Activated T-helper 1 cell treated with anti-CD3 and anti-CD28 coated beads, Interleukin-12 subunit alpha, Interleukin-12 subunit beta, Interleukin-2, Interleukin-4 antibody, amounts not matched to agents 30 ng/mL and 10 ng/mL and 1 ng/mL, durations not matched to agents 14 hours and 24 hours and 36 hours (primary cell): ENCODE results near the gene ZSWIM7. TPM values are rescaled to one million over a fixed set of nuclear protein-coding genes. Genes with fewer than 3 reads are reported as not detected.
A peak's percentile ranks its signal among the peaks of the same experiment; 100 is the strongest.

Source experiments
- DNase-seq: peaks from one replicate; pipeline ENCODE4 v3.0.0; 2021; ENCODE audit warnings: low spot score
- H3K27ac Mint-ChIP-seq: one replicate; pipeline ENCODE4 v1.8.0; 2021; ENCODE audit warnings: mild to moderate bottlenecking, mixed read lengths
- H3K27me3 Mint-ChIP-seq: one replicate; pipeline ENCODE4 v1.8.0; 2022; ENCODE audit warnings: mild to moderate bottlenecking, moderate library complexity, mixed read lengths; ENCODE audit not compliant: insufficient read depth
- H3K36me3 Mint-ChIP-seq: one replicate; pipeline ENCODE4 v1.8.0; 2021; ENCODE audit warnings: low read depth, mixed read lengths
- H3K4me1 Mint-ChIP-seq: one replicate; pipeline ENCODE4 v1.8.0; 2021; ENCODE audit warnings: low read depth, mixed read lengths
- H3K4me3 Mint-ChIP-seq: one replicate; pipeline ENCODE4 v1.8.0; 2021; ENCODE audit warnings: mild to moderate bottlenecking, moderate library complexity, mixed read lengths
- H3K9me3 Mint-ChIP-seq: one replicate; pipeline ENCODE4 v1.8.0; 2021; ENCODE audit warnings: mixed read lengths
- intact Hi-C: fragments of 100-400 bp; cut with micrococcal nuclease; formaldehyde crosslinking; loops from one replicate; pipeline ENCODE4 v1.15.1; 2024
- total RNA-seq: library from RNA; stranded (reverse); gene quantifications from 2 replicates; pipeline ENCODE4 v1.2.3, GENCODE V29; 2022

The ZSWIM7 gene
- total RNA-seq, 1 donor from 2014 or later = 9.5 TPM

GRCh38 chr17:15966183-15966878 is 33.2 kb downstream of the ZSWIM7 start:
- H3K27me3 Mint-ChIP-seq = peaks cover 42% of the 10 kb centered on the region
- H3K9me3 Mint-ChIP-seq = no peaks in the 10 kb centered on the region
- no peaks in the 10 kb centered on the region for H3K4me1 Mint-ChIP-seq
- intact Hi-C loops = no loop called here
- DNase-seq = no peak
- H3K36me3 Mint-ChIP-seq = no peaks in the 10 kb centered on the region
- no peak overlapping the region for H3K4me3 Mint-ChIP-seq
- H3K27ac Mint-ChIP-seq = no peak overlapping the region

GRCh38 chr17:15965528-15965927 is 34.0 kb downstream of the ZSWIM7 start:
- no peak for DNase-seq
- intact Hi-C loops = no loop called here
- Mint-ChIP-seq H3K36me3 (no peaks in the 10 kb centered on the region), H3K4me3 (no peak overlapping the region), H3K4me1 (no peaks in the 10 kb centered on the region), H3K9me3 (no peaks in the 10 kb centered on the region), H3K27me3 (peaks cover 44% of the 10 kb centered on the region), H3K27ac (no peak overlapping the region)

- intact Hi-C loops = no loop called here
- Mint-ChIP-seq H3K36me3 (no peaks in the 10 kb centered on the region), H3K27me3 (peaks cover 51% of the 10 kb centered on the region), H3K4me1 (peaks cover 12% of the 10 kb centered on the region), H3K4me3 (no peak overlapping the region), H3K27ac (no peak overlapping the region), H3K9me3 (no peaks in the 10 kb centered on the region)
- no peak for DNase-seq
Measured at GRCh38 chr17:15963670-15964110, 35.8 kb downstream of the ZSWIM7 start.

GRCh38 chr17:15958484-15958854 is 41.0 kb downstream of the ZSWIM7 start:
- no peaks in the 10 kb centered on the region for H3K9me3 Mint-ChIP-seq
- no peak for DNase-seq
- no peak overlapping the region for H3K4me3 Mint-ChIP-seq

GRCh38 chr17:15957608-15958307 is 41.7 kb downstream of the ZSWIM7 start:
- Mint-ChIP-seq H3K27me3 (peaks cover 69% of the 10 kb centered on the region), H3K4me1 (peaks cover 41% of the 10 kb centered on the region), H3K36me3 (peaks cover 2% of the 10 kb centered on the region), H3K9me3 (no peaks in the 10 kb centered on the region), H3K27ac (peak overlapping the region; percentile 63), H3K4me3 (no peak overlapping the region)
- no peak for DNase-seq
- intact Hi-C loops = no loop called here

More at GRCh38 chr17:15958484-15958854, 41.0 kb downstream of the ZSWIM7 start:
- intact Hi-C loops = no loop called here
- peak overlapping the region; percentile 76 for H3K27ac Mint-ChIP-seq
- peaks cover 71% of the 10 kb centered on the region for H3K27me3 Mint-ChIP-seq
- peaks cover 2% of the 10 kb centered on the region for H3K36me3 Mint-ChIP-seq
- peaks cover 41% of the 10 kb centered on the region for H3K4me1 Mint-ChIP-seq

GRCh38 chr17:15957206-15957605 is 42.3 kb downstream of the ZSWIM7 start:
- H3K27ac Mint-ChIP-seq = peak overlapping the region; percentile 26
- H3K4me3 Mint-ChIP-seq = no peak overlapping the region
- DNase-seq = peak; percentile 8
- intact Hi-C loops = no loop called here
- peaks cover 72% of the 10 kb centered on the region for H3K27me3 Mint-ChIP-seq
- peaks cover 2% of the 10 kb centered on the region for H3K36me3 Mint-ChIP-seq
- no peaks in the 10 kb centered on the region for H3K9me3 Mint-ChIP-seq
- H3K4me1 Mint-ChIP-seq = peaks cover 41% of the 10 kb centered on the region

- H3K4me3 Mint-ChIP-seq = no peak overlapping the region
- no peaks in the 10 kb centered on the region for H3K9me3 Mint-ChIP-seq
- no peak for DNase-seq
- peaks cover 67% of the 10 kb centered on the region for H3K27me3 Mint-ChIP-seq
- intact Hi-C loops = no loop called here
- peaks cover 2% of the 10 kb centered on the region for H3K36me3 Mint-ChIP-seq
- no peak overlapping the region for H3K27ac Mint-ChIP-seq
- H3K4me1 Mint-ChIP-seq = peaks cover 41% of the 10 kb centered on the region
Measured at GRCh38 chr17:15955793-15956541, 43.5 kb downstream of the ZSWIM7 start.

- Mint-ChIP-seq H3K27me3 (peaks cover 64% of the 10 kb centered on the region), H3K4me3 (no peak overlapping the region), H3K27ac (no peak overlapping the region), H3K36me3 (peaks cover 2% of the 10 kb centered on the region), H3K9me3 (no peaks in the 10 kb centered on the region), H3K4me1 (peaks cover 34% of the 10 kb centered on the region)
- no peak for DNase-seq
- intact Hi-C loops = loop anchor here (5.0 kb wide), 1 partner anchor 67 kb away; no protein-coding TSS in a partner anchor
Measured at GRCh38 chr17:15954222-15954621, 45.3 kb downstream of the ZSWIM7 start.

- no peaks in the 10 kb centered on the region for H3K9me3 Mint-ChIP-seq
Measured at GRCh38 chr17:15952916-15953790, 46.4 kb downstream of the ZSWIM7 start.

GRCh38 chr17:15952048-15952532 is 47.4 kb downstream of the ZSWIM7 start:
- Mint-ChIP-seq H3K9me3 (no peaks in the 10 kb centered on the region), H3K4me1 (peaks cover 17% of the 10 kb centered on the region), H3K27ac (no peak overlapping the region), H3K4me3 (no peak overlapping the region), H3K36me3 (no peaks in the 10 kb centered on the region), H3K27me3 (peaks cover 44% of the 10 kb centered on the region)
- DNase-seq = no peak
- intact Hi-C loops = loop anchor here (5.0 kb wide), 1 partner anchor 65 kb away; no protein-coding TSS in a partner anchor

More at GRCh38 chr17:15952916-15953790, 46.4 kb downstream of the ZSWIM7 start:
- Mint-ChIP-seq H3K36me3 (peaks cover under 1% of the 10 kb centered on the region), H3K4me1 (peaks cover 24% of the 10 kb centered on the region), H3K27ac (no peak overlapping the region), H3K27me3 (peaks cover 55% of the 10 kb centered on the region), H3K4me3 (no peak overlapping the region)
- intact Hi-C loops = loop anchor here (5.0 kb wide), 1 partner anchor 66 kb away; no protein-coding TSS in a partner anchor
- no peak for DNase-seq

- Mint-ChIP-seq H3K27ac (no peak overlapping the region), H3K9me3 (no peaks in the 10 kb centered on the region), H3K4me1 (peaks cover 12% of the 10 kb centered on the region), H3K27me3 (peaks cover 46% of the 10 kb centered on the region), H3K4me3 (no peak overlapping the region), H3K36me3 (no peaks in the 10 kb centered on the region)
- intact Hi-C loops = loop anchor here (5.0 kb wide), 1 partner anchor 64 kb away; no protein-coding TSS in a partner anchor
- DNase-seq = no peak
Measured at GRCh38 chr17:15951368-15952047, 48.0 kb downstream of the ZSWIM7 start.
